ENCODE results near the gene SH3RF2.
"Not testable (repeated sequence)": the region's sequence is repeated elsewhere in the genome, so short reads cannot be mapped to it uniquely, and the experiment has no call there.

Gene SH3RF2

GRCh38 chr5:145936401-145937131 lies at the start of gene SH3RF2:
Gene SH3RF2 (plus strand): TSS chr5:145936578. CDS start chr5:145937929, 1,351 bp downstream.
- in situ Hi-C loops (cut with MboI; ENCODE audit: low sequenced_read_pairs) = no loop called here

- in situ Hi-C loops (cut with MboI; ENCODE audit: low sequenced_read_pairs) = no loop called here
Observed at GRCh38 chr5:145887217-145887616, 49.2 kb upstream of the SH3RF2 start.

GRCh38 chr5:145887976-145888574 lies 48.3 kb upstream of the SH3RF2 start:
- in situ Hi-C loops (cut with MboI; ENCODE audit: low sequenced_read_pairs) = no loop called here

GRCh38 chr5:145889611-145890010 lies 46.8 kb upstream of the SH3RF2 start:
- in situ Hi-C loops (cut with MboI; ENCODE audit: low sequenced_read_pairs) = no loop called here

GRCh38 chr5:145891378-145891777 lies 45.0 kb upstream of the SH3RF2 start:
- in situ Hi-C loops (cut with MboI; ENCODE audit: low sequenced_read_pairs) = not testable (repeated sequence)

GRCh38 chr5:145898171-145898570 lies 38.2 kb upstream of the SH3RF2 start:
- in situ Hi-C loops (cut with MboI; ENCODE audit: low sequenced_read_pairs) = no loop called here

- in situ Hi-C loops (cut with MboI; ENCODE audit: low sequenced_read_pairs) = no loop called here
Observed at GRCh38 chr5:145902421-145902820, 34.0 kb upstream of the SH3RF2 start.

- in situ Hi-C loops (cut with MboI; ENCODE audit: low sequenced_read_pairs) = no loop called here
Observed at GRCh38 chr5:145903113-145903512, 33.3 kb upstream of the SH3RF2 start.

GRCh38 chr5:145903867-145904266 lies 32.5 kb upstream of the SH3RF2 start:
- in situ Hi-C loops (cut with MboI; ENCODE audit: low sequenced_read_pairs) = no loop called here

GRCh38 chr5:145904743-145905142 lies 31.6 kb upstream of the SH3RF2 start:
- in situ Hi-C loops (cut with MboI; ENCODE audit: low sequenced_read_pairs) = no loop called here

GRCh38 chr5:145906401-145906800 lies 30.0 kb upstream of the SH3RF2 start:
- in situ Hi-C loops (cut with MboI; ENCODE audit: low sequenced_read_pairs) = no loop called here

- in situ Hi-C loops (cut with MboI; ENCODE audit: low sequenced_read_pairs) = no loop called here
Observed at GRCh38 chr5:145908206-145908960, 28.0 kb upstream of the SH3RF2 start.

GRCh38 chr5:145911164-145911563 lies 25.2 kb upstream of the SH3RF2 start:
- in situ Hi-C loops (cut with MboI; ENCODE audit: low sequenced_read_pairs) = no loop called here

GRCh38 chr5:145912019-145912418 lies 24.4 kb upstream of the SH3RF2 start:
- in situ Hi-C loops (cut with MboI; ENCODE audit: low sequenced_read_pairs) = no loop called here

- in situ Hi-C loops (cut with MboI; ENCODE audit: low sequenced_read_pairs) = no loop called here
Observed at GRCh38 chr5:145912594-145912993, 23.8 kb upstream of the SH3RF2 start.

- in situ Hi-C loops (cut with MboI; ENCODE audit: low sequenced_read_pairs) = no loop called here
Observed at GRCh38 chr5:145913701-145914100, 22.7 kb upstream of the SH3RF2 start.

- in situ Hi-C loops (cut with MboI; ENCODE audit: low sequenced_read_pairs) = no loop called here
Observed at GRCh38 chr5:145915970-145916638, 20.3 kb upstream of the SH3RF2 start.

GRCh38 chr5:145917288-145917687 lies 19.1 kb upstream of the SH3RF2 start:
- in situ Hi-C loops (cut with MboI; ENCODE audit: low sequenced_read_pairs) = no loop called here

GRCh38 chr5:145918397-145918796 lies 18.0 kb upstream of the SH3RF2 start:
- in situ Hi-C loops (cut with MboI; ENCODE audit: low sequenced_read_pairs) = no loop called here

GRCh38 chr5:145919413-145919812 lies 17.0 kb upstream of the SH3RF2 start:
- in situ Hi-C loops (cut with MboI; ENCODE audit: low sequenced_read_pairs) = no loop called here

GRCh38 chr5:145920542-145921210 lies 15.7 kb upstream of the SH3RF2 start:
- in situ Hi-C loops (cut with MboI; ENCODE audit: low sequenced_read_pairs) = no loop called here
